HG02852 (cell line): ENCODE results near the gene SYT9.

Experiments used
- ATAC-seq: cut with Tn5 transposase; IDR thresholded peaks from one replicate; pipeline ENCODE4 v1.9.1; 2021; ENCODE audit warnings: mild to moderate bottlenecking, moderate library complexity; ENCODE audit not compliant: unreplicated experiment

SYT9 gene

GRCh38 chr11:7462706-7463105 lies 211.0 kb downstream of the SYT9 start:
- ATAC-seq: peak; percentile 67

GRCh38 chr11:7467652-7468051 lies 215.9 kb downstream of the SYT9 start:
- no peak for ATAC-seq

GRCh38 chr11:7469351-7469865 lies 217.7 kb downstream of the SYT9 start:
- ATAC-seq: no peak

GRCh38 chr11:7471071-7471470 lies 219.4 kb downstream of the SYT9 start:
- ATAC-seq: no peak

GRCh38 chr11:7473717-7474116 lies 222.0 kb downstream of the SYT9 start:
- ATAC-seq: peak; percentile 88

GRCh38 chr11:7480113-7480512 lies 228.4 kb downstream of the SYT9 start:
- ATAC-seq: no peak

GRCh38 chr11:7484131-7484530 lies 232.4 kb downstream of the SYT9 start:
- ATAC-seq: no peak

- ATAC-seq: no peak
Measured at GRCh38 chr11:7484645-7485044, 232.9 kb downstream of the SYT9 start.

- ATAC-seq: no peak
Measured at GRCh38 chr11:7485186-7486097, 233.7 kb downstream of the SYT9 start, which contains the start of gene OLFML1. OLFML1 (plus strand) TSS chr11:7485506; CDS start chr11:7485876, 370 bp downstream.

GRCh38 chr11:7486098-7486780 lies 234.5 kb downstream of the SYT9 start:
- no peak for ATAC-seq

GRCh38 chr11:7486781-7487140 lies 235.1 kb downstream of the SYT9 start:
- ATAC-seq: no peak

- no peak for ATAC-seq
Measured at GRCh38 chr11:7487360-7487759, 235.7 kb downstream of the SYT9 start.

GRCh38 chr11:7488681-7489080 lies 237.0 kb downstream of the SYT9 start:
- no peak for ATAC-seq

- ATAC-seq: no peak
Measured at GRCh38 chr11:7489376-7489775, 237.7 kb downstream of the SYT9 start.

- ATAC-seq: no peak
Measured at GRCh38 chr11:7490054-7490453, 238.3 kb downstream of the SYT9 start.

GRCh38 chr11:7490535-7490934 lies 238.8 kb downstream of the SYT9 start:
- ATAC-seq: no peak

- ATAC-seq: no peak
Measured at GRCh38 chr11:7492253-7492652, 240.5 kb downstream of the SYT9 start.

GRCh38 chr11:7493670-7494069 lies 242.0 kb downstream of the SYT9 start:
- ATAC-seq: no peak

- ATAC-seq: no peak
Measured at GRCh38 chr11:7494086-7494745, 242.5 kb downstream of the SYT9 start.

- ATAC-seq: peak; percentile 88
Measured at GRCh38 chr11:7495882-7496551, 244.3 kb downstream of the SYT9 start.

GRCh38 chr11:7498193-7498592 lies 246.5 kb downstream of the SYT9 start:
- ATAC-seq: no peak
